Astrocyte (in vitro differentiated cells and primary cell): ENCODE data around the gene WNT5B.

Experiments
- EZH2 ChIP-seq: IDR thresholded peaks from 2 replicates; pipeline ENCODE4 v1.6.1; 2012; ENCODE audit warnings: mild to moderate bottlenecking, low read length, inconsistent platforms; ENCODE audit not compliant: insufficient read depth
- TF ChIP-seq, protein P1 (sequence below): IDR thresholded peaks from 2 replicates; pipeline ENCODE4 v1.5.1; 2011; ENCODE audit warnings: low read depth, mild to moderate bottlenecking, inconsistent platforms, low read length, moderate library complexity; ENCODE audit not compliant: insufficient read depth

DNA sequence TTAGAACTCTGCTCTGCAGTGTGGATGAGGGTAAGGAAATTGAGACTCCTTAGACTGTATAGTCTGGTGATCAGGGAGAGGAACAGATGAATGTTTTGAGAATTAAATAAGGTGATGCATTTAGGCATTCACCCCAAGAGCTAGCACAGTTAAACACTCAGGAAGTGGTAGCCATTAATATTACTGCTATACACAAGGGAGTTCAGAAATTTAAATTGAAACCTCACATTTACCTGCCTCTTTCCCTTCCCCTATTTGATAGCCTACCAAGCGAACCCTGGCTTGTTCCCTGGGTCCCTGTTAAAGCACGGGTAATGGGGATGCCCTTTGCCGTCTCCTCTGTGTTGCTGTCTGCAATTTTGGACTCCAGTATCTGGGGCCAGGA, 18.2 kb downstream of the WNT5B start:
- TF ChIP-seq, protein P1, sequence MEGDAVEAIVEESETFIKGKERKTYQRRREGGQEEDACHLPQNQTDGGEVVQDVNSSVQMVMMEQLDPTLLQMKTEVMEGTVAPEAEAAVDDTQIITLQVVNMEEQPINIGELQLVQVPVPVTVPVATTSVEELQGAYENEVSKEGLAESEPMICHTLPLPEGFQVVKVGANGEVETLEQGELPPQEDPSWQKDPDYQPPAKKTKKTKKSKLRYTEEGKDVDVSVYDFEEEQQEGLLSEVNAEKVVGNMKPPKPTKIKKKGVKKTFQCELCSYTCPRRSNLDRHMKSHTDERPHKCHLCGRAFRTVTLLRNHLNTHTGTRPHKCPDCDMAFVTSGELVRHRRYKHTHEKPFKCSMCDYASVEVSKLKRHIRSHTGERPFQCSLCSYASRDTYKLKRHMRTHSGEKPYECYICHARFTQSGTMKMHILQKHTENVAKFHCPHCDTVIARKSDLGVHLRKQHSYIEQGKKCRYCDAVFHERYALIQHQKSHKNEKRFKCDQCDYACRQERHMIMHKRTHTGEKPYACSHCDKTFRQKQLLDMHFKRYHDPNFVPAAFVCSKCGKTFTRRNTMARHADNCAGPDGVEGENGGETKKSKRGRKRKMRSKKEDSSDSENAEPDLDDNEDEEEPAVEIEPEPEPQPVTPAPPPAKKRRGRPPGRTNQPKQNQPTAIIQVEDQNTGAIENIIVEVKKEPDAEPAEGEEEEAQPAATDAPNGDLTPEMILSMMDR = no peak
- TF ChIP-seq EZH2 = no peak
